GM12872 (cell line): Measurements from ENCODE around the gene RASSF4.

ENCODE experiments used
- CTCF ChIP-seq: IDR thresholded peaks from 3 replicates; pipeline ENCODE4 v1.5.1; 2011; ENCODE audit warnings: low read depth, mild to moderate bottlenecking, low read length, moderate library complexity; ENCODE audit not compliant: insufficient read depth

The RASSF4 gene

DNA sequence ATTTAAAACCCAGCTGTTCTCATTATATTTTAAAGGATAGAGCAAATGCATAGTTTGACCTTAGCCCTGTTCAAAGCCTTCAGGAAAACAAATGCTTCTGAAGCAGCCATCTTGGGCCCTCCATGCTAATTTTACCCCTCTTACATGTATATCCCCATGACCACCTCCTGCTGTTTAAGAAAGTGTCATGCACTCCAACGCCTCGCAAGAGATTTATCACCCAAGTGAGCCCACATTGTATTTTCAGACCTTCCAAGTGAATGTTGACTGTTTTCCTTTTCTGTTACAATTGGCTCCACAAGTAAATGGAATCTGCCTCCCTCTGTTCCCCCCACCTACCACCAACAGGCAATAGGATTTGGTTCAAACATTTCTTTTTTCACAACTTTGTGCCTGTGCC, 43.2 kb upstream of the RASSF4 start:
- no peak for TF ChIP-seq CTCF

DNA sequence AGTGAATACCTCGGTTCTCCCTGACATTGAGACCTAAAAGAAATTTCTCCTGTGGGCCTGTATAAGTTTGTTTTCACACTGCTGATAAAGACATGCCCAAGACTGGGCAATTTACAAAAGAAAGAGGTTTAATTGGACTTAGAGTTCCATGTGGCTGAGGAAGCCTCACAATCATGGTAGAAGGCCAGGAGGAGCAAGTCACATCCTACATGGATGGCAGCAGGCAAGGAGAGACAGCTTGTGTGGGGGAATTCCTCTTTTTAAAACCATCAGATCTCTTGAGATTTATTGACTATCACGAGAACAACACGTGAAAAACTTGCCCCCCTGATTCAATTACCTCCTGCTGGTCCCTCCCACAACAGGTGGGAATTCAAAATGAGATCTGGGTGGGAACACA, 41.8 kb upstream of the RASSF4 start:
- TF ChIP-seq CTCF, result no peak

- TF ChIP-seq CTCF, result no peak
Observed at GRCh38 chr10:44920252-44920651, 39.4 kb upstream of the RASSF4 start.

GRCh38 chr10:44921061-44921460, 38.5 kb upstream of the RASSF4 start:
- TF ChIP-seq CTCF, result no peak

- no peak for TF ChIP-seq CTCF
Observed at GRCh38 chr10:44921506-44921905, 38.1 kb upstream of the RASSF4 start.

DNA sequence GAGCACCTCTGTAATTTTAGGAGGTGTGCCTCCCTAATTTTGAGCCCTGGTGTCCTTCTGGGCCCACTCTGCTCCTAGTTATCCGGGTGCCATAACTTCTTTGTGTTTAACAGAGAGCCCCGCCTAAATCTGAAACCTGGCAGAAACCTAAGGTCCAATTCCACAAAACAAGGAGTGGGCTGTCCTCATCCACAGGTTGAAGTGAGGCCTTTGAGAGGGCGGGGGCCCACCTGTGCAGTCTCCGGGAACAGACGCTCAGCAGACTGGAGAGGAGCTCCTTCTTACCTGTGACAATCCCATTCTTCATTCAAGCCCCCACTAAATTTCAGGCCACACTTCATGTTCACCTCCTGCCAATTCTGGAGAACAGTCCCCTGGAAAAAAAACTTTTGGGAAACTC, 37.6 kb upstream of the RASSF4 start:
- TF ChIP-seq CTCF, result no peak

- TF ChIP-seq CTCF, result no peak
Observed at GRCh38 chr10:44922796-44923545, 36.6 kb upstream of the RASSF4 start.

GRCh38 chr10:44923611-44924010, 36.0 kb upstream of the RASSF4 start:
- TF ChIP-seq CTCF, result no peak
